Measurements from ENCODE around the gene PTH.

PTH gene

DNA sequence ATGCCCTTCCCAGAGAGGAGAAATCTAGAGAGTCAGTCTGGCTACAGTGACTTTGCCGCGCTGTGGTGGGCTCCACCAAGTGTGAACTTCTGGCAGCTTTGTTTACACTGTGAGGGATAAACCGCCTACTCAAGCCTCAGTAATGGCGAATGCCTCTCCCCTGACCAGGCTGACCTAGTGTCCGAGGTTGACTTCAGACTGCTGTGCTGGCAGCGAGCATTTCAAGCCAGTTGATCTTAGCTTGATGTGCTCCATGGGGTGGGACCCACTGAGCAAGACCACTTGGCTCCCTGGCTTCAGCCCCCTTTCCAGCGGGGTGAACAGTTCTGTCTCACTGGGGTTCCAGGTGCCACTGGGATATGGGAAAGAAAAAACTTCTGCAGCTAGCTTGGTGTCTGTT lies 38.6 kb upstream of the PTH start:
- DNase-seq (ENCODE audit: low read depth in 1 of 2, low spot score in 1 of 2): no peak
- Histone ChIP-seq H3K4me3 (replicated peaks; ENCODE audit: insufficient read depth, low read length) (no peak overlapping the region), H3K27me3 (ENCODE audit: insufficient read depth, poor library complexity, severe bottlenecking) (no peaks in the 10 kb centered on the region), H3K27ac (replicated peaks) (no peak overlapping the region)
- TF ChIP-seq POLR2AphosphoS5 (IDR thresholded peaks at IDR 0.05; ENCODE audit: low read depth): no peak
- TF ChIP-seq, protein P1, sequence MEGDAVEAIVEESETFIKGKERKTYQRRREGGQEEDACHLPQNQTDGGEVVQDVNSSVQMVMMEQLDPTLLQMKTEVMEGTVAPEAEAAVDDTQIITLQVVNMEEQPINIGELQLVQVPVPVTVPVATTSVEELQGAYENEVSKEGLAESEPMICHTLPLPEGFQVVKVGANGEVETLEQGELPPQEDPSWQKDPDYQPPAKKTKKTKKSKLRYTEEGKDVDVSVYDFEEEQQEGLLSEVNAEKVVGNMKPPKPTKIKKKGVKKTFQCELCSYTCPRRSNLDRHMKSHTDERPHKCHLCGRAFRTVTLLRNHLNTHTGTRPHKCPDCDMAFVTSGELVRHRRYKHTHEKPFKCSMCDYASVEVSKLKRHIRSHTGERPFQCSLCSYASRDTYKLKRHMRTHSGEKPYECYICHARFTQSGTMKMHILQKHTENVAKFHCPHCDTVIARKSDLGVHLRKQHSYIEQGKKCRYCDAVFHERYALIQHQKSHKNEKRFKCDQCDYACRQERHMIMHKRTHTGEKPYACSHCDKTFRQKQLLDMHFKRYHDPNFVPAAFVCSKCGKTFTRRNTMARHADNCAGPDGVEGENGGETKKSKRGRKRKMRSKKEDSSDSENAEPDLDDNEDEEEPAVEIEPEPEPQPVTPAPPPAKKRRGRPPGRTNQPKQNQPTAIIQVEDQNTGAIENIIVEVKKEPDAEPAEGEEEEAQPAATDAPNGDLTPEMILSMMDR (IDR thresholded peaks at IDR 0.05; ENCODE audit: insufficient read depth, low read length): no peak
- no peak for TF ChIP-seq SPI1 (IDR thresholded peaks at IDR 0.05; ENCODE audit: borderline replicate concordance, low read depth)
- no peak for TF ChIP-seq GABPA (IDR thresholded peaks at IDR 0.05; ENCODE audit: low read depth)
- TF ChIP-seq, protein P2, sequence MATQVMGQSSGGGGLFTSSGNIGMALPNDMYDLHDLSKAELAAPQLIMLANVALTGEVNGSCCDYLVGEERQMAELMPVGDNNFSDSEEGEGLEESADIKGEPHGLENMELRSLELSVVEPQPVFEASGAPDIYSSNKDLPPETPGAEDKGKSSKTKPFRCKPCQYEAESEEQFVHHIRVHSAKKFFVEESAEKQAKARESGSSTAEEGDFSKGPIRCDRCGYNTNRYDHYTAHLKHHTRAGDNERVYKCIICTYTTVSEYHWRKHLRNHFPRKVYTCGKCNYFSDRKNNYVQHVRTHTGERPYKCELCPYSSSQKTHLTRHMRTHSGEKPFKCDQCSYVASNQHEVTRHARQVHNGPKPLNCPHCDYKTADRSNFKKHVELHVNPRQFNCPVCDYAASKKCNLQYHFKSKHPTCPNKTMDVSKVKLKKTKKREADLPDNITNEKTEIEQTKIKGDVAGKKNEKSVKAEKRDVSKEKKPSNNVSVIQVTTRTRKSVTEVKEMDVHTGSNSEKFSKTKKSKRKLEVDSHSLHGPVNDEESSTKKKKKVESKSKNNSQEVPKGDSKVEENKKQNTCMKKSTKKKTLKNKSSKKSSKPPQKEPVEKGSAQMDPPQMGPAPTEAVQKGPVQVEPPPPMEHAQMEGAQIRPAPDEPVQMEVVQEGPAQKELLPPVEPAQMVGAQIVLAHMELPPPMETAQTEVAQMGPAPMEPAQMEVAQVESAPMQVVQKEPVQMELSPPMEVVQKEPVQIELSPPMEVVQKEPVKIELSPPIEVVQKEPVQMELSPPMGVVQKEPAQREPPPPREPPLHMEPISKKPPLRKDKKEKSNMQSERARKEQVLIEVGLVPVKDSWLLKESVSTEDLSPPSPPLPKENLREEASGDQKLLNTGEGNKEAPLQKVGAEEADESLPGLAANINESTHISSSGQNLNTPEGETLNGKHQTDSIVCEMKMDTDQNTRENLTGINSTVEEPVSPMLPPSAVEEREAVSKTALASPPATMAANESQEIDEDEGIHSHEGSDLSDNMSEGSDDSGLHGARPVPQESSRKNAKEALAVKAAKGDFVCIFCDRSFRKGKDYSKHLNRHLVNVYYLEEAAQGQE (IDR thresholded peaks at IDR 0.05; ENCODE audit: insufficient replicate concordance, low read depth): no peak

DNA sequence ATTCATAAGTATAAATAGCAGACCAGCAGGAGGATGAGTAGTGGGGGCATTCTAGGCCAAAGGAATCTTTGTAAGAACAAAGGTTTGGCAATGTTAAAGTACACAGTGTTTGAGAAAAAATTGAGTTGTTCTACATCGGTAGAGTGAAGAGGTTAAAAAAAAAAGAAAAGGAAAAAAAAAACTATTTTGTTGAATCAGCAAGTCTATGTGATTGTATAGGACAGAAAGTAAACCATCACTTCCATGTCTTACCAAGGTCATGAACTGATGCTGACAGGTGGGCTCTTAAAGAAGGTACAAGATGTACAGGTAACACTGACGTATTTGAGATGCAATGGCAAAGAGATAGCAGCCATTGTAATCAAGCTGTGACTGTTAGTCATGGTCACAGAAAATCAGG lies 29.5 kb upstream of the PTH start:
- TF ChIP-seq POLR2AphosphoS5 (IDR thresholded peaks at IDR 0.05; ENCODE audit: low read depth): no peak
- TF ChIP-seq, protein P2 (IDR thresholded peaks at IDR 0.05; ENCODE audit: insufficient replicate concordance, low read depth): no peak
- no peak for TF ChIP-seq GABPA (IDR thresholded peaks at IDR 0.05; ENCODE audit: low read depth)
- TF ChIP-seq SPI1 (IDR thresholded peaks at IDR 0.05; ENCODE audit: borderline replicate concordance, low read depth): no peak
- TF ChIP-seq, protein P1 (IDR thresholded peaks at IDR 0.05; ENCODE audit: insufficient read depth, low read length): no peak
- no peak for DNase-seq (ENCODE audit: low read depth in 1 of 2, low spot score in 1 of 2)
- H3K27ac ChIP-seq (replicated peaks): no peak overlapping the region
- H3K27me3 ChIP-seq (ENCODE audit: insufficient read depth, poor library complexity, severe bottlenecking): no peaks in the 10 kb centered on the region
- H3K4me3 ChIP-seq (replicated peaks; ENCODE audit: insufficient read depth, low read length): no peak overlapping the region

DNA sequence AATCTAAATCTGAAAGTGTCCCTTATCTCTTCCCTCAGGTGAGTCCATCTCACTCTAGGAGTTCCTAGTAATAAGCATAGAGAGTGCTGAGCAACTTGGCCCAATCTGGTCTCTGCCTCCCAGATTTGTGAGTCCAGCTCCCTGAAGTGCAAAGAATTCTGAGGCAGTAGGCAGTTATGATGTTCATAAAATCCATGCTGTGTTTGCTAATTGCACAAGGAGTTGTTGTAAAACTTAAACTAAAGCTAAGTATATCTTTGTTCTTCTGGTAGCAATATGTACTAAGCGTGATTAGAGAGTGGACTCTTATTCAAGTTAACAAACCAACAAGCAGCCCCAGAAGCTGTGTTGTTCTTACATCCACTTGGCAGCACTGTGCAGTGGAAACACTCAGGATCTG lies 7.6 kb upstream of the PTH start:
- TF ChIP-seq GABPA (IDR thresholded peaks at IDR 0.05; ENCODE audit: low read depth): no peak
- no peak for TF ChIP-seq POLR2AphosphoS5 (IDR thresholded peaks at IDR 0.05; ENCODE audit: low read depth)
- TF ChIP-seq SPI1 (IDR thresholded peaks at IDR 0.05; ENCODE audit: borderline replicate concordance, low read depth): no peak
- TF ChIP-seq, protein P2 (IDR thresholded peaks at IDR 0.05; ENCODE audit: insufficient replicate concordance, low read depth): no peak
- TF ChIP-seq, protein P1 (IDR thresholded peaks at IDR 0.05; ENCODE audit: insufficient read depth, low read length): no peak
- no peak overlapping the region for H3K4me3 ChIP-seq (replicated peaks; ENCODE audit: insufficient read depth, low read length)
- no peaks in the 10 kb centered on the region for H3K27me3 ChIP-seq (ENCODE audit: insufficient read depth, poor library complexity, severe bottlenecking)
- H3K27ac ChIP-seq (replicated peaks): no peak overlapping the region
- DNase-seq (ENCODE audit: low read depth in 1 of 2, low spot score in 1 of 2): no peak

All from HL-60 (cell line).